ENCODE data around the gene CYP2C19.

The CYP2C19 gene

DNA sequence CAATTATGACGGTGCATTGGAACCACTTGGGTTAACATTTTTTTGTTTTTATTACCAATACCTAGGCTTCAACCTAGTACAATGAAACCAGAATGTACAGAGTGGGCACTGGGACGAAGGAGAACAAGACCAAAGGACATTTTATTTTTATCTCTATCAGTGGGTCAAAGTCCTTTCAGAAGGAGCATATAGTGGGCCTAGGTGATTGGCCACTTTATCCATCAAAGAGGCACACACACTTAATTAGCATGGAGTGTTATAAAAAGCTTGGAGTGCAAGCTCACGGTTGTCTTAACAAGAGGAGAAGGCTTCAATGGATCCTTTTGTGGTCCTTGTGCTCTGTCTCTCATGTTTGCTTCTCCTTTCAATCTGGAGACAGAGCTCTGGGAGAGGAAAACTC, at the start of gene CYP2C19:
CYP2C19 (plus strand) TSS at position 289 of the 400 bp plus-strand sequence; CDS start at position 314, 25 bp downstream.
- no peak within 1 kb of the TSS for H3K4me3 ChIP-seq (ENCODE audit: low read depth, low read length)
- TF ChIP-seq CTCF (IDR thresholded peaks at IDR 0.05; ENCODE audit: low read depth, low read length): no peak

- H3K4me3 ChIP-seq (ENCODE audit: low read depth, low read length): no peak overlapping the region
- TF ChIP-seq CTCF (IDR thresholded peaks at IDR 0.05; ENCODE audit: low read depth, low read length): no peak
These were observed 36.6 kb upstream of the CYP2C19 start for GRCh38 chr10:94725871-94726270.

DNA sequence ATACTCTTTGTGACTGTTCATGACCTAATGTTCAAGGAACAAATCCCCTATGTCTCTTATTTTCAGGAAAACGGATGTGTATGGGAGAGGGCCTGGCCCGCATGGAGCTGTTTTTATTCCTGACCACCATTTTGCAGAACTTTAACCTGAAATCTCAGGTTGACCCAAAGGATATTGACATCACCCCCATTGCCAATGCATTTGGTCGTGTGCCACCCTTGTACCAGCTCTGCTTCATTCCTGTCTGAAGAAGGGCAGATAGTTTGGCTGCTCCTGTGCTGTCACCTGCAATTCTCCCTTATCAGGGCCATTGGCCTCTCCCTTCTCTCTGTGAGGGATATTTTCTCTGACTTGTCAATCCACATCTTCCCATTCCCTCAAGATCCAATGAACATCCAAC, 27.3 kb upstream of the CYP2C19 start:
- no peak overlapping the region for H3K4me3 ChIP-seq (ENCODE audit: low read depth, low read length)
- TF ChIP-seq CTCF (IDR thresholded peaks at IDR 0.05; ENCODE audit: low read depth, low read length): no peak

- TF ChIP-seq CTCF (IDR thresholded peaks at IDR 0.05; ENCODE audit: low read depth, low read length): no peak
- no peak overlapping the region for H3K4me3 ChIP-seq (ENCODE audit: low read depth, low read length)
These were observed 23.9 kb upstream of the CYP2C19 start for GRCh38 chr10:94738588-94738987.

DNA sequence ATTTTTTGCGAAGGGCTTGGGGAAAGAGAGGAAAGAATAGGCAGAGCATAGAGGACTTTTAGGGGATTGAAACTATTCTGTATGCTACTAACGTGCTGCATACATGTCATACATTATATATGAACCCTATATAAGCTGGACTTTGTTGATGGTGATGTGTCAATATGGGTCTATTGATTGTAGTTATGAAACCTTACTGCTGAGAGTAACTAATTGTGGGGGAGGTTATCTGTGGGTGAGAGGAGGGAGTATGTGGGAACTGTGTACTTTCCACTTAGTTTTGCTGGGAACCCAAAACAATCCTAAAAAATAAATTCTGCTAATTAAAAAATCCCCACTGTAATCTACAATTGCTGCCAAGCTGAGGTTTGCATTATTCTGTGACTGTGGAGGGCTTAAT, 15.3 kb upstream of the CYP2C19 start:
- no peak overlapping the region for H3K4me3 ChIP-seq (ENCODE audit: low read depth, low read length)
- TF ChIP-seq CTCF (IDR thresholded peaks at IDR 0.05; ENCODE audit: low read depth, low read length): no peak

- TF ChIP-seq CTCF (IDR thresholded peaks at IDR 0.05; ENCODE audit: low read depth, low read length): no peak
- H3K4me3 ChIP-seq (ENCODE audit: low read depth, low read length): no peak overlapping the region
These were observed 14.6 kb upstream of the CYP2C19 start for GRCh38 chr10:94747838-94748237.

GRCh38 chr10:94757916-94758315, 4.6 kb upstream of the CYP2C19 start:
- no peak overlapping the region for H3K4me3 ChIP-seq (ENCODE audit: low read depth, low read length)
- TF ChIP-seq CTCF (IDR thresholded peaks at IDR 0.05; ENCODE audit: low read depth, low read length): no peak

All from WI38 (cell line).